ELF-1 (cell line): Measurements from ENCODE around the gene TMEM138.
"Not testable (repeated sequence)": the region's sequence is repeated elsewhere in the genome, so short reads cannot be mapped to it uniquely, and the experiment has no call there.

Experiments used
- DNase-seq: peaks from one replicate; pipeline ENCODE4 v3.0.0-alpha.2; 2016; ENCODE audit warnings: low read depth, low spot score

The TMEM138 gene

GRCh38 chr11:61364012-61364675 is 2.0 kb downstream of the TMEM138 start:
- no peak for DNase-seq

GRCh38 chr11:61367406-61367805 is 5.2 kb downstream of the TMEM138 start:
- no peak for DNase-seq

DNA sequence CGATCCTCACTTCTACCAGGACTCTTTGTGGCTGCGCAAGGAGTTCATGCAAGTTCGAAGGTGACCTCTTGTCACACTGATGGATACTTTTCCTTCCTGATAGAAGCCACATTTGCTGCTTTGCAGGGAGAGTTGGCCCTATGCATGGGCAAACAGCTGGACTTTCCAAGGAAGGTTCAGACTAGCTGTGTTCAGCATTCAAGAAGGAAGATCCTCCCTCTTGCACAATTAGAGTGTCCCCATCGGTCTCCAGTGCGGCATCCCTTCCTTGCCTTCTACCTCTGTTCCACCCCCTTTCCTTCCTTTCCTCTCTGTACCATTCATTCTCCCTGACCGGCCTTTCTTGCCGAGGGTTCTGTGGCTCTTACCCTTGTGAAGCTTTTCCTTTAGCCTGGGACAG is 6.5 kb downstream of the TMEM138 start:
- DNase-seq, result no peak

DNA sequence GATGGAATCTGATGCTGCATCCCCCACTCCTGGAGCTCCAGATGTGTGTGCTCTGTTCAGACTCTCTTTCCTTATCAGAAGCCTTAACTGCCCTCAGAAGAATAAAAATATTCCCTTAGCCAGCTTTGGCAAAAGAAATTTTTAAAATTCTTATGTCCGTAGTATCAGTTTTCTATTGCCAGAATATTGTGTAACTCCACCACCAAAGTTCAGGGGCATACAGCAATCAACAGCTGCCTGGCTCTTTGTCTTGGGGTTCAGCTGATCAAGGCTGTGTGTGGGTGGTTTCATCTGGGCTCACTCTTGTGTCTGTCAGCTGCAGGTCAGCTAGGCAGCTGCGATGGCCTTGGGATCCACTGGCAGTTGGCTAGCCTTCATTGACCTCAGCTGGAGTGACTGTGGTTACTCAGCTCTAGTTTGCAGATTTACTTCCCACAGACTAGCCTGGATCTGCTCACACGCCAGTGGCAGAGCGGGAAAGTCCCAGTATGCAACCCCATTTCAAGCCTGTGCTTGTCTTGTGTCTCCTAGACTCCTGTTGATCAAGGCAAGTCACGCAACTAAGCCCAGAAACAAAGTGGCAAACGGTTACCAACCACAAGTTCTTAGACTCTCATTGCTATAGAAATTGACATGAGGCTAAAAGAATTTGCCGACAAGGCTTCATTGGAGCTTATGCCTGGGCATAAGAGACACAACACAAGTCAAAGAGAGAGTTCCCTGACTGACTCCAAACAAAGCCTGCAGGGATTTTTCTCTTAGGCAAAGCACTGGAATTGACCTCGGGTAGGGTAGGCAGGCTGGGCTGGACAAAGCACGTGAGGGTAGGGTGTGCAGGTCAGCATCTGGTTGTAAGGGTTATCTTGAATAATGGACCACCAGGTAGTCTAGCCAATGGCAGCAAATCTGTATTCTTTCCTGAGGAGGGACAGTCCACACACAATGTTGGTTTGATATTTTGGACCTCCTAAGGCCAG is 7.5 kb downstream of the TMEM138 start:
- DNase-seq, result no peak

- DNase-seq, result no peak
Observed at GRCh38 chr11:61370349-61371005, 8.3 kb downstream of the TMEM138 start.

- DNase-seq, result no peak
Observed at GRCh38 chr11:61372659-61373420, 10.7 kb downstream of the TMEM138 start.

DNA sequence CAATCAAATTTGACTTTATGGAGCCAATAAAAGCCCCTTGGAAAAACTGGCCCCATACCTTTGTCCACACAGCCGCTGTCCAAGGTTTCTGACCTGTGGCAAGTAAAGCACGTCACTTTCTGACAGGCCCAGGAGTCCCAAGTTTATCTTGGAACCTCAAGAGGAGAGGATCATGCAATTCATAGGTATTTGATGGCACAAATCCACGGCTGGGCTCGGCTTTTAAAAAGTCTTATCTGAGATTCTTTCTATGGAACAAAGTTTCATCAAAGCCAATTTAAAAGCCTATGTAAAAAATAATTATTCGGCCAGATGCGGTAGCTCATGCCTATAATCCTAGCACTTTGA is 13.6 kb downstream of the TMEM138 start:
- no peak for DNase-seq

- peak; percentile 42 for DNase-seq
Observed at GRCh38 chr11:61377461-61378160, 15.4 kb downstream of the TMEM138 start.

DNA sequence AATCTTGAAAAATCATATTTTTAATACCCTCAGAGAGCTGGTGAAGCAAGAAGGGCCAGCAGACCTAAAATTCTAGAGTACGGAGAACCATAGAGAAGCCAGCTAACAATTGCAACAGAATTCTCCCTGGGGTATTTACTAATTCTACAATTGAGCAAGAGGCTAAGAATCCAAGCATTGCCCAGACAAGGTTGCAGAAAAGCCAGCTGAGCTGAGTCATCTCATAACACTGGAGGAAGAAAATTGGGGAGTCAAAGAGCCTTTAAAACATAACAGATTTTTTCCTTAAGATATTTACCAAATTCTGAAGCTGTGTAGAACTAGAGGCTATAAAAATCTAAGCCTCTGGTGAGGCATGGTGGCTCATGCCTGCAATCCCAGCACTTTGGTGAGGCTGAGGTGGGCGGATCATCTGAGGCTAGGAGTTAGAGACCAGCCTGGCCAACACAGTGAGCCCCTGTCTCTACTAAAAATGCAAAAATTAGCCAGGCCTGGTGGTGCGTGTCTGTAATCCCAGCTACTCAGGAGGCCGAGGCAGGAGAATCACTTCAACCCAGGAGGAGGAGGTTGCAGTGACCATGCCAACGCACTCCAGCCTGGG is 16.6 kb downstream of the TMEM138 start:
- DNase-seq, result no peak

GRCh38 chr11:61380884-61381283 is 18.7 kb downstream of the TMEM138 start:
- DNase-seq, result no peak

GRCh38 chr11:61383859-61384258 is 21.7 kb downstream of the TMEM138 start:
- not testable (repeated sequence) for DNase-seq

- peak; percentile 47 for DNase-seq
Observed at GRCh38 chr11:61384271-61385242, 22.4 kb downstream of the TMEM138 start.

DNA sequence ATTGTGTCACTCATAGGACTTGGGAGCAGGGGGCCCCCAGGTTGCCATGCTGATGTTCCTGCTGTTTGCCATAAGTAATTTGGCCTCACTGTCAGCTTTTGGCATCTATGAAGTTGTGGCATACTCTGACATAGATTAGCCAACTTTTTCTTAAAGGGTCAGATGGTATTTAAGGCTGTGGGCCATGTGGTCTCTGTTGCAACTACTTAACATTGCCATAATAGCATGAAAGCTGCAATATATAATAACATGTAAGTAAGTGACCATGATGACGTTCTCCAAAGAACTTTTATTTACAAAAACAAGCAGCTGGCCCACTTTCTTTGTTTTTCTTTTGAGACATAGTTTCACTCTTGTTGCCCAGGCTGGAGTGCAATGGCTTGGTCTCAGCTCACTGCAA is 28.0 kb downstream of the TMEM138 start:
- no peak for DNase-seq

DNA sequence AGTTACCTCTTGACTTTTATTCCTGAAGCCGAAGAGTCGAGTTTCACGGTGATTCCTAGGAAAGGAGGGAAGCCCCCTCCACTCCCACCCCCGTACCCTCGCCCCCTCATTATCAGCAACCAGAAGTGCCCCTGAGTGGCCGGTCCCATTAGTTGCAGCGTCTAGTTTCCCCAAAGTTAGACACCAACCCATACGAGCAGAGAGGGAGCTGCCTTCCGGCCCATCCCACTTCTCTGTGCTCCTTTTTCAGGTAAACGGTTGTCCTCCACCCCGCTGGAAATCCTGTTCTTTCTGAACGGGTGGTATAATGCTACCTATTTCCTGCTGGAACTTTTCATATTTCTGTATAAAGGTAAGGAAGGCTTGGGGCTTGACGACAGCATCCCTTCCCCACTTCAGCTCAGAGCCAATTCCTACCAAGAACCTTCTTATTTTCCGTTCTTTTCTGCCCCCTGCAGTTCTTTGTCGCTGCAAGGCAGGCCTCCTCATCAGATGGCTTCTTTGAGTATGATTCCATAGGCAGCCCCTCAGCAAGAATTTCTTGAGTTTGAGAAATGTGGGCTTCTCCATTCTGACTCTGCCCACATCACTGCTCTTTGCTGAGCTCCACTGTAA is 30.9 kb downstream of the TMEM138 start:
- DNase-seq, result peak; percentile 20

DNA sequence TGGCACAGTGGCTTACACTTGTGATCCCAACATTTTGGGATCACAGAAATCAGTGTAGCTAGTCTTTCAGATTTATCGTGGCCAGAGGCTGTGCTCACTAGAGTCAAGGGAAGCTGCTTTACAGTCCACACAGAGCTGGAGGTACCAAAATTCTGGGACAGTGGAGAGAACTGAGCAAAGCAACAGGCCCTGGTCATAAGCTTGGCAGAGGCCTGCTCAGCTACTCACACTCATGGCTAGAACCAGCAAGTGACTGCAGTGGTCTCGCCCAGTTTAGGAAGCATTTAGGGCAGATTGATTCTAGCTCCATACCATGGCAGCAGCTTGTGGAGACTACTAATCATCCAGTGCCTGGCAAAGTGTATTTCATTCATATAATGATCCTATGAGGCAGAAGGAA is 39.0 kb downstream of the TMEM138 start:
- DNase-seq, result no peak

DNA sequence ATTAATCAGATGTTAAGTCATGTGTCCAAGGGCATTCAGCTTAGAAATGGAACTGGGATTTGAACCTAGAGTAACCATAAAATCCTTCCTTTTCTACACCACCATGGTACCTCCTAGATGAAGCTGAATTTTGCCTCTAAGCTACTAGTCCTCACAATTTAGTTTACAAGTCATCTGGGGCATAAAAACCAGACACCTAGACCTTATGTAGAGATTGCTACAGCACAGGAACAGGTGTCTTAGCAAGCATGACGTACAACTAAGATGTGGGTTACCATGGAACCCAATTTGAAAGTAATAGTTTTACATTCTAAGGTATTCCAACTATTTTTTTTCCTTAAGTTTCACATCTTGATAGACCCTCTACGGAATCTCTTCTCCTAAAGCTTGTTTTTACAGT is 39.4 kb downstream of the TMEM138 start:
- no peak for DNase-seq

- DNase-seq, result no peak
Observed at GRCh38 chr11:61403658-61404057, 41.5 kb downstream of the TMEM138 start.

GRCh38 chr11:61404103-61404502 is 41.9 kb downstream of the TMEM138 start:
- no peak for DNase-seq

DNA sequence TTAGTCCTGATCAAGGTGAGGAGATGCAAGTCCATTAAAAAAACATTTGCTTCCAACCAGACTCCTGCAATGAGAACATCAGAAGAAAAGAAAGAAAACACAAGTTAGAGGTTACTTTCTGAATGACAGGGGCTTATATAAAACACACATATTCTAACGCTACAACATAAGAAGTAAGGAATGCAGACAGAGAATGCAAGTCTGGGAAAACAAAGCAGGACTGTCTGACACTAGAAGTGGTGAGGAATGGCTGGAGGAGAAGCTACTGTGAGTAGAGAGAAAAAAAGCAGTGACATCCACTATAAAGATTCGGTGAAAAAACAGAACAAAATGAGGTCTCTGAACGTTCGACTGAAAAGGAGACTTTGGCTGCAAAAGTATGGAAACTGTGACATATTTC is 42.5 kb downstream of the TMEM138 start:
- DNase-seq, result no peak
